Stimulated activated CD8-positive, alpha-beta memory T cell treated with anti-CD3 and anti-CD28 coated beads, Interleukin-12 subunit alpha, Interleukin-12 subunit beta, amount 100 ng/mL, for 24 hours (primary cell): ENCODE measurements around the gene GPC3.
"Not testable (repeated sequence)": the region's sequence is repeated elsewhere in the genome, so short reads cannot be mapped to it uniquely, and the experiment has no call there.

Source experiments
- DNase-seq: peaks from one replicate; pipeline ENCODE4 v3.0.0-alpha.2; 2020; ENCODE audit errors: extremely low read depth

The GPC3 gene

DNA sequence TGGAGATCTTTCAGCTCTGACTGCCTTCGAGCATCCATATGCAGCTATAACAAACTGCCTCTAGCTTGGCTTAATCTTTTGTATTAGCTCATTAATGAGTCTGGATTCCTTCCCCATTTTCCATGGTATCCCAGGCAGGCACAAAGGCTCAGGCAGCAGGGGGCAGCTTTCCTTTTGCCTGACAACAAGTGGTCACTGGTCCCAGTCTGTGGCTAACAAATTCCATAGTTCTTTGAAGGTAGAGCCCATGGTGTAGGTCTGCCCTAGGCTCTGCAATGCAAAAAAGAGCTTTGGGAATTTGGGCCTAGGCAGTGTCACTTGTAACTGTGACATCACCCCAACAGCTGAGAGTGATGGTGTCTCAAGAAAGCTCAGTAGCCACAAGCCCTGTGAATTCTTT, 335.7 kb downstream of the GPC3 start:
- no peak for DNase-seq

DNA sequence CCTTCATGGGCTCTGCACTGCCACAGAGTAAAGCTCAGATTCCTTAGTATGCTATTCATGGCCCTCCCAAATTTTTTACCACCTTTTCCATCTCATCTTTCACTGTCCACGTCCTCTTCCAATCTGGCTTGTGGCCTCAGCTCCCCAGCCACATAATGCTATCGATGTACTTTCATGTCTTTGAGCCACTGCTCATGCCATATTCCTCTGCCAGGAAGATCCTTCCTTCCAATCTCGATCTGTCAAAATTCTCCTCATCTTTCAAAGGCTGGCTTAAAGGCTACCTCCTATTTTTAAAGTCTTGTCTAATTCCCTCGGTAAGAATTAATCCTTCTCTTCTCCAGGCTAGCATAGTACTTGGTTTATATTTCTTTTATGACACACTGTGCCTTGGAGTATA, 336.8 kb downstream of the GPC3 start:
- no peak for DNase-seq

GRCh38 chrX:133646719-133647116, 338.7 kb downstream of the GPC3 start:
- no peak for DNase-seq

DNA sequence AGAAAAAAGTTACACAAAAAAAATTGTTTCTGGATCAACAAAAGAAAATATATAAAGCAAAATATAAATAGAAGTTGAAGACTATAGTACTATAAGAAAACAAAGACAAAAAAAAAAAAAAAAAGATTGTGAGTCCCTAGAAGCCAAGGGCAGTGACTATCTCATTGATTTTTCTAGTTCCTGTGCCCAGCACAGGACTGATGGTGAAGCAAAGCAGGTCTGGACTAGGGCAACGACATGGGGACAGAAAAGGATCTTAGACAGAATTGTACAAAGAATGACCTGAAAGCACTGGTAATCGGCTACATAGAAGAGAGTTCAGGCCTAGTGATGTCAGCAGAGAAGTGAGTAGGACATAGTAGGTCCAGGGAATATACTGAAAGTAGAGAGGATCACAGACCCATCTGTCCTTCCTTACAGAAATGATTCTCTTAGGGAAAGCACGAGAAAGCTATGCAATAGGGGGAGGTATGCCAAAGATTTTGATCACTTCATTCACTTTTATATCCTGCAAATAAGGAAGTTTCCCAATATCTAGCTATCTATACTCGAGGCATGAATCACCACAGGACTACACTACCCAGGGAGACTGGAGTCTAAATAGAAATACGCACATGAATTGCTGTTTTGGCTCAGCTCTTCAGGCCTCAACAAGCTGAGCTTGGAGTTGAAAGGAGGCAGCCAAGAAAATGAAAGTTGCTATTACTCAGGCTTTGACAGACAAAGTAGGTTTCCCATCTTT, 339.2 kb downstream of the GPC3 start:
- no peak for DNase-seq

GRCh38 chrX:133645256-133645655, 340.1 kb downstream of the GPC3 start:
- no peak for DNase-seq

DNA sequence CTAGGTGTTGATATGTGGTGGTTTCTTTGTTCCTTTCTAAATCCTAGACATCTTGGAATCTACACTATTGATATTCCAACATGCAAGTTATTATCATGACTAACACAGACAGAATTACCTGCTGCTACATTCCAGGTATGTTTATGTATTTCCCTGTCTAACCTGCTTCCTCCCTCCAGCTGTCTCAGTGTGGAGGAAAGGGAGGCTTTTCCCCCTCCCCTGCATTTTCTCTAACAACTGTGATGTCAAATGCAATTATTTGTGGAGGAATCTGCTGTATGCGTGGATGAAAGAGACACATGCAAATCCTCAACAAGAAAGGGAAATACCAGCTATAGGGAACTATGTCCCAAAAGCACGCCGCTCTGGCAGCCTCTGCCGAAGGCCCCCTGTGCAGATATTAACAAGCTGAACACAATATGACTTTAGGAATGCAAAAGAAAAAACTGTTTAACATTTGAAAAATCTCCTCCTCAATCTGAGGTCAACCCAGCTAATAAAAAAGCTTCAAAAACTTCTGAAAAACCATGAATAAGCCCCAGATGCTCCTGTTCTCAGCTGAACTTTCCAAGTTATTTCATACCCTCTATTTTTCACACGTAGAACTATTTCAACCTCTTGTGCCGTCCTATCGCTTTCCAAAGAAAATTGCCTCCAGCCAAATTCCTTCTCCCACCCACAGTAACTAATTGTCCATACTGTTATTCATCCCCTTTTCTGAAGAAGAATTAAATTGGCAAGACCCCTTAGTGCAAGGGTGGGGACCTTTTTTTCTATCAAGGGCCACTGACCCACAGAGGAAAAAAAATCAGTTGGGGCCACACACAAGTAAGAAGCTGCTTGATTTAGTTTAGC, 345.0 kb downstream of the GPC3 start:
- no peak for DNase-seq

GRCh38 chrX:133639726-133640125, 345.7 kb downstream of the GPC3 start:
- DNase-seq = no peak

GRCh38 chrX:133638285-133638684, 347.1 kb downstream of the GPC3 start:
- DNase-seq = no peak

- DNase-seq = no peak
Observed at GRCh38 chrX:133637765-133638164, 347.6 kb downstream of the GPC3 start.

DNA sequence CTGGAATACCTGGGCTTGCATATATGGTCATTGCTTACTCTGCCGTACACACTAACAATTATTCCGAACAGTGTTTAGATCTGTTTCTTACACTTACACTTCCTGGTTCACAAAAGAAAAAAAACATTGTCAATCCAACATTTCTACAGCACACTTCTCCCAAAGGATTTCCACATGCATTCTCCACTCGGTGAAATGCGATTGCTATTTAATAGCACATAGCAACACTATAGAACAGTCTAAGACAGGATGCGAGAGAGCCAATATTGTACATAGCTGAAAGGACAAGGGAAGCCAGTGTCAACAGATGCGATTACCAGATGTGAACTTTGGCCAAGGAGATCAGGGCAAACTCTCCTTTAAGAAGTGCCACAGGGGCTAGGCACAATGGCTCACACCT, 349.4 kb downstream of the GPC3 start:
- no peak for DNase-seq

DNA sequence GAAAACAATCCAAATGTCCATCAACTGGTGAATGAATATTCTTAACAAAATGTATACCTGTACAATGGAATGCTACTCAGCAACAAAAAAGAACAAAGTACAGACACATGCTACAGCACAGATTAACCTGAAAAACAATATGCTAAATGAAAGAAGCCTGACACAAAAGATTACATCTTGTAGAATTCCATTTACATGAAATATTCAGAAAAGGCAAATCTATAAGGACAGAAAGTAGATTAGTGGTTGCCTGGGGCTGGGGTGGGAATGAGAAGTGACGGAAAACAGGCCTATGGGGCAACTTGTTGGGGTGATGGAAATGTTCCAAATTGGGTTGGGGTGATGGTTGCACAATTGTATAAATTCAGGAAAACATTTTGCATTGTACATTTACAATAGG, 351.0 kb downstream of the GPC3 start:
- DNase-seq = no peak

GRCh38 chrX:133633950-133634349, 351.4 kb downstream of the GPC3 start:
- DNase-seq = no peak

DNA sequence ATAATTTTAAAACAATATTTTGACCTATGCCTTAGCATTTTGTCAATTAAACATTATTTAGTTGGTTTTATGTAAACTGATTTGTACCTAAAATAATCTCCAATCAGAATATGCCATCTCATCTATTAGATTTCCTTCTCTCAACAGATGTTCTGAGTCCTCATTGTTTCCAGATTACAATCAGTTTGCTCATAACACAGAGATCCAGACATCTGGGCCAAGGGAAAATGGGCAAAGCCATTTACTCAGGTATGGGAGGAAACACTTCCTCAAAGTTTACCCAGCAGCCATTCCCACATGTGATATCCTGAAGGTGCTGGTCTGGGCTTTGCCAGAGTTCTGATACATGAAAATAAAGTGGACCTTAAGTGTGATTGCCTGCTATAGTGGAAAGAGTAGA, 352.2 kb downstream of the GPC3 start:
- DNase-seq = no peak

DNA sequence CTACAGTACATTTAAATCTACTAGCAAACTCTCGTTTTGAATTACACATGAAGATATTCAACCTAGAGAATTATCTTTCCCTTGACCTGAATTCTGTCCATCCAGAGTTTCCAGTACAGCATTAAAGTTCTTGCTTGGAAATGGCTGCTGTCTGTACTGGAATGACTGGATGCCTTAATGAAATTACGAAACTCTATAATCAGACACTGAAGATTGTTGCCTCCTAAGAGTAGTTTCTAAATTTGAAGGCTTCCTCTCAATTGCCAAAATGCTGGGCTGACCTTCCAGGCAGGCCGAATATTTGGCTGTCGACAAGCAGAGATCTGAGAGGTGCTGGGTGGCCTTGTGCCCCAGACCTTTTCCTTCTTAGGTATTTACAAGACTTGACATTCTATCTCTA, 355.0 kb downstream of the GPC3 start:
- no peak for DNase-seq

- no peak for DNase-seq
Observed at GRCh38 chrX:133627673-133628072, 357.7 kb downstream of the GPC3 start.

DNA sequence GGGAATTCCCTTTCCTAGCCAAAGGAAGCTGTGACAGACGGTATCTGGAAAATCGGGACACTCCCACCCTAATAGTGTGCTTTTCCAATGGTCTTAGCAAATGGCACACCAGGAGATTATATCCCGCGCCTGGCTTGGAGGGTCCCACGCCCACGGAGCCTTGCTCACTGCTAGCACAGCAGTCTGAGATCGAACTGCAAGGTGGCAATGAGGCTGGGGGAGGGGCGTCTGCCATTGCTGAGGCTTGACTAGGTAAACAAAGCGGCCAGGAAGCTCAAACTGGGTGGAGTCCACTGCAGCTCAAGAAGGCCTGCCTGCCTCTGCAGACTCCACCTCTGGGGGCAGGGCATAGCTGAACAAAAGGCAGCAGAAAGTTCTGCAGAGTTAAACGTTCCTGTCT, 364.0 kb downstream of the GPC3 start:
- not testable (repeated sequence) for DNase-seq

- no peak for DNase-seq
Observed at GRCh38 chrX:133611676-133612075, 373.7 kb downstream of the GPC3 start.

DNA sequence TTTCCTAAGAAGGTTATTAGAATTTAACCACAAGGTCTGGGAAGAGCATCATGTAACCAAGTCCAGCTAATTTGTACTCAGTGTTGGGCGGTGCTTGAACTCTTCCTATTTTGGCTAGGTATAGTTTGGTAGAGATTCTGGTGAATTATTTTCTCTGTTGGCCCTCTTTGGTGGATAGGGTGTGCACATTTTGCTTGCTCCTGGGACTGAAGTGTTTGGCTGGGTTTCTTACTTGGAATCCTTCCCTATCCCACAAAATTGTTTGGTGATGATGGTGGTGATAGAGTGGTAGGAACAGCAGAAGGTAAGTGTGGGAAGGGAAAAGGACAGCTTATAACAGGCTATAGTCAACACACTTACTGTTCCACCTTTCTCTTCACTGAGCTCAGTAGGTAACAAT, 375.3 kb downstream of the GPC3 start:
- no peak for DNase-seq

- DNase-seq = no peak
Observed at GRCh38 chrX:133609166-133609565, 376.2 kb downstream of the GPC3 start.

DNA sequence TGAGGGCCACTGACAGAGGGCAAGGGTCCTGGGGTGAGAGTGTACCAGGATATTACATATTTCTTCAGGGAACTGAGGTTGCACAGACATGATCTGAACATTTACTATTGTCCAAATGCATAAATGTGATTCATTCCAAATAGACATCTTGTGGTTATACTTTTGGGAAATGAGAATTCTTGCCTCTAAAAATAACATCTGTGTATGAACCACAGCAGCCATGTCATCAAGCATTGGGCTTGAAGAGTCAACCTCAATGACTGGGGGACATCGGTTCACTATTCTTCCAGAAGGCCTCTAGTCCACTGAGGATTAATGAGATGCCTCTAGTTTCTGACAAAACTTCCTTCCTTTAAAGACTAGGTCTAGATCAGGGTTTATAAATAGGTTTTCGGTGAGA, 377.0 kb downstream of the GPC3 start:
- no peak for DNase-seq

DNA sequence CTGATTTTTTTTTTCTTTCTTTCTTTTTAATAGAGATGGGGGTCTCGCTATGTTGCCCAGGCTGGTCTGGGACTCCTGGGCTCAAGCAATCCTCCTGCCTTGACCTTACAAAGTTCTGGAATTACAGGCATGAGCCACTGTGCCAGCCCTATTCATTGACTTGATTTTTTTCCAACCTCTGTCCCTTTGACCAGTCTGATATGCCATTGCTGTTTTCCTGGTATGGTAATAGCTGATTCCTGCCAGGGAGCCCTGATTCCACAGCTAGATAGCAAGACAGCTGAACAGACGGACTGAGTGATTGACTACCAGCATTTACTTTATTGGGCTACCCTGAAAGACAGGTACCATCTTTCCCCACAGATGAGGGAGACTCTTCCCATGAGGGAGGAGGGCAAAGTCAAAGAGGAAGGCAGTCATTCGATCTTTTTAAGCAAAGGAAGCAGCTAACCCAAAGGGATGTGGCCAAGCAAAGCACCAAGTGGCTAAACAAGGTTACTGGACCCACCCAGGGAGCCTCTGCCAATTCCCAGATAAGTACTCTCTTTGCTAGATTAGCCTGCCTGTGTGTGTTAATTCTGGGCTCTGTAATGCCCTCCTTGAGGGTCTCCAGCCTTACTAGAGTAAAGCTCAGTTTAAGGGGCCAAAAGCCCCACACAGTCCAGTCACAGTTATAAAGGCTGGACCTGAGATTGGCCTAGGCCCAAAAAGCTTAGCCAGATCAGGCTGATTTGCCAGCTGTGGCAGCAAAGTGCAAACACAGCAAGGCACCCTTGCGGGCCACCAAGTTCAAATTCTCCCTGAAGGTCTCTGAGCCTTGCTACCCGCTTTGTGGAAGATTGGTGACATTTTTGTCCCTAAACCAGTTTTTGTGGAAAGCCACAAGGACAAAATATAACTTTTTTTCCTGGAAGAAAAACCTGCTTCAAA, 377.7 kb downstream of the GPC3 start:
- DNase-seq = no peak

- no peak for DNase-seq
Observed at GRCh38 chrX:133606990-133607389, 378.4 kb downstream of the GPC3 start.
